Spleen (tissue), 11 donors: ENCODE results near the gene WBP1L. TPM values are rescaled to one million over a fixed set of nuclear protein-coding genes. Genes with fewer than 3 reads are reported as not detected.

Source experiments
- DNase-seq: peaks from one replicate; pipeline ENCODE4 v3.0.0-alpha.2; 2020
- H3K27ac ChIP-seq, 8 donors: fragments of 200-600 bp; sonication (generic) in 7 of 8; 1 replicate in 4 of 8; 2 replicates in 4 of 8; pipeline versions ENCODE4 v1.5.0 to v1.8.0; 2016 to 2021; ENCODE audit warnings: inconsistent platforms in 4 of 8, mild to moderate bottlenecking in 4 of 8, moderate library complexity in 1 of 8
- H3K27me3 ChIP-seq, 7 donors: fragments of 200-600 bp; sonication (generic) in 6 of 7; replicated peaks in 1 of 7; 1 replicate in 4 of 7; 2 replicates in 3 of 7; pipeline versions ENCODE4 v1.5.0 to v1.8.0; 2016 to 2021; ENCODE audit warnings: inconsistent platforms in 3 of 7, mild to moderate bottlenecking in 1 of 7
- H3K36me3 ChIP-seq, 6 donors: fragments of 200-600 bp; sonication (generic) in 5 of 6; 1 replicate in 4 of 6; 2 replicates in 2 of 6; pipeline versions ENCODE4 v1.5.0 to v1.8.0; 2016 to 2021; ENCODE audit warnings: inconsistent platforms in 2 of 6
- H3K4me1 ChIP-seq, 6 donors: fragments of 200-600 bp; sonication (generic) in 5 of 6; 1 replicate in 3 of 6; 2 replicates in 3 of 6; pipeline versions ENCODE4 v1.5.0 to v1.8.0; 2016 to 2021; ENCODE audit warnings: inconsistent platforms in 3 of 6
- H3K4me3 ChIP-seq, 8 donors: fragments of 200-600 bp; sonication (generic) in 7 of 8; 1 replicate in 4 of 8; 2 replicates in 4 of 8; pipeline versions ENCODE4 v1.5.0 to v1.8.0; 2016 to 2021; ENCODE audit warnings: inconsistent platforms in 4 of 8, mild to moderate bottlenecking in 4 of 8, moderate library complexity in 2 of 8
- H3K9me3 ChIP-seq, 8 donors: fragments of 200-600 bp; sonication (generic) in 7 of 8; 1 replicate in 4 of 8; 2 replicates in 4 of 8; pipeline versions ENCODE4 v1.5.0 to v1.8.0; 2016 to 2021; ENCODE audit warnings: inconsistent platforms in 4 of 8
- POLR2A ChIP-seq, 3 donors: fragments of 450-650 bp; IDR thresholded peaks; one replicate each; pipeline ENCODE4 v1.5.1; 2017; ENCODE audit warnings: antibody characterized with exemption in 3 of 3, mild to moderate bottlenecking in 1 of 3
- POLR2AphosphoS5 ChIP-seq, 3 donors: sonication (generic); formaldehyde crosslinking; IDR thresholded peaks; one replicate each; pipeline ENCODE4 v1.5.1; 2017; ENCODE audit warnings: antibody characterized with exemption in 3 of 3
- WGBS, 5 donors: extraction: QIAGEN DNeasy Blood & Tissue Kit in 3 of 5; methylation state at CpG; one replicate each; pipeline versions ENCODE4 v1.1.5 to v1.1.7; 2013 to 2018; 5-methylcytosine and 5-hydroxymethylcytosine counted together
- intact Hi-C: fragments of 100-400 bp; cut with DNase I; formaldehyde crosslinking; loops from one replicate; pipeline ENCODE4 v1.15.0; 2023; ENCODE audit warnings: low total_unique reads
- polyA plus RNA-seq, 3 donors: library from polyadenylated mRNA; stranded (reverse); fragments of 200-250 nt; gene quantifications; one replicate each; pipeline ENCODE4 v1.2.1, GENCODE V29; 2013
- total RNA-seq, 7 donors: library from RNA; depleted of rRNA in 3 of 7; stranded (reverse); fragments of >200 nt in 3 of 7; fragmentation: NEBNext Ultra II Directional in 4 of 7; extraction: Animal tissue kit (Norgen Biotek cat#: 25700) in 4 of 7; gene quantifications; one replicate each; pipeline versions ENCODE4 v1.1.0 to v1.2.1, GENCODE V29; 2016 to 2021
- TF ChIP-seq, protein P1 (sequence below), 11 experiments: fragments of 200-600 bp in 7 of 11; fragments of 450-650 bp in 4 of 11; sonication (generic) in 4 of 11; IDR thresholded peaks in 8 of 11; conservative IDR thresholded peaks in 3 of 11; 1 replicate in 7 of 11; 2 replicates in 4 of 11; pipeline versions ENCODE4 v1.4.0 to v1.8.0; 2016 to 2021; ENCODE audit warnings: antibody characterized with exemption in 11 of 11, inconsistent platforms in 4 of 11, mild to moderate bottlenecking in 1 of 11
- donor health status: healthy with polysubstance abuse.
- donor health status: DM: no; HTN: no; CAD: no; lungs with moderate emphysema.
- donor health status: DM: no; HTN: no; CAD: no.
- donor health status: Bipolar disorder and iron deficiency.
- donor health status: healthy.
- donor health status: DM: no; HTN: no; CAD: no.
- donor health status: DM: yes; HTN: yes; CAD: no.

WBP1L gene
- total and polyA plus RNA-seq, 10 donors, result 15.9 to 149 (median 49.2) TPM

DNA sequence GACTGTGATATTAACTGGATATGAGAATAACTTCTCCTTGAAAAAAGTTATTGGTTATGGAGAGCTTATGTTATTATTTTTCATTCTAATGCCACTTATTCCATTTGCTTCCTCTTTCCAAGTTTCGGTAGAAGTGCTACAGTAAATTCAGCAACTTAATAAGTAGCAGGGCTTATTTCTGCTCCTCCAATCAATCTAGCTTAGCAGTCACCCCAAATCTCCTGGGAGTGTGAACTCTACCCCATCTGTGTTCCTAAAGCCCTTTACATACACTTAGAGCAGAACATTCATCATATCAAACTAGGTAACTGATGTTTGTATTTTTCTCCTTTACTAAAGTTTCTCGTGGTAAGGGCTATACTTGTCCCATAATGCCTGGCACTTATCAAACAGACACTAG is 38.2 kb upstream of the WBP1L start:
- intact Hi-C loops, result no loop called here
- TF ChIP-seq POLR2A (IDR thresholded peaks at IDR 0.05), result no peak
- TF ChIP-seq POLR2AphosphoS5 (IDR thresholded peaks at IDR 0.05), result no peak
- TF ChIP-seq, protein P1, sequence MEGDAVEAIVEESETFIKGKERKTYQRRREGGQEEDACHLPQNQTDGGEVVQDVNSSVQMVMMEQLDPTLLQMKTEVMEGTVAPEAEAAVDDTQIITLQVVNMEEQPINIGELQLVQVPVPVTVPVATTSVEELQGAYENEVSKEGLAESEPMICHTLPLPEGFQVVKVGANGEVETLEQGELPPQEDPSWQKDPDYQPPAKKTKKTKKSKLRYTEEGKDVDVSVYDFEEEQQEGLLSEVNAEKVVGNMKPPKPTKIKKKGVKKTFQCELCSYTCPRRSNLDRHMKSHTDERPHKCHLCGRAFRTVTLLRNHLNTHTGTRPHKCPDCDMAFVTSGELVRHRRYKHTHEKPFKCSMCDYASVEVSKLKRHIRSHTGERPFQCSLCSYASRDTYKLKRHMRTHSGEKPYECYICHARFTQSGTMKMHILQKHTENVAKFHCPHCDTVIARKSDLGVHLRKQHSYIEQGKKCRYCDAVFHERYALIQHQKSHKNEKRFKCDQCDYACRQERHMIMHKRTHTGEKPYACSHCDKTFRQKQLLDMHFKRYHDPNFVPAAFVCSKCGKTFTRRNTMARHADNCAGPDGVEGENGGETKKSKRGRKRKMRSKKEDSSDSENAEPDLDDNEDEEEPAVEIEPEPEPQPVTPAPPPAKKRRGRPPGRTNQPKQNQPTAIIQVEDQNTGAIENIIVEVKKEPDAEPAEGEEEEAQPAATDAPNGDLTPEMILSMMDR (IDR thresholded peaks at IDR 0.05 in 8 of 11, conservative IDR thresholded peaks at IDR 0.05 in 3 of 11), result no peak
- DNase-seq, result no peak
- 54 to 74% (median 62%) methylated on average over 2 of the region's 2 CpGs for WGBS, 5 donors
- Histone ChIP-seq H3K4me3 (no peak overlapping the region), H3K27ac (no peak overlapping the region), H3K36me3 (peaks cover 0 to 4% (median 0%) of the 10 kb centered on the region in 6 donors), H3K4me1 (peaks cover 0 to 40% (median 5%) of the 10 kb centered on the region in 6 donors), H3K27me3 (no peaks in the 10 kb centered on the region), H3K9me3 (no peaks in the 10 kb centered on the region)

GRCh38 chr10:102710609-102711008 is 33.1 kb upstream of the WBP1L start:
- Histone ChIP-seq H3K4me3 (no peak overlapping the region), H3K9me3 (no peaks in the 10 kb centered on the region), H3K27me3 (no peaks in the 10 kb centered on the region), H3K36me3 (no peaks in the 10 kb centered on the region), H3K4me1 (peaks cover 5 to 76% (median 31%) of the 10 kb centered on the region in 6 donors), H3K27ac (peak overlapping the region in 2 of 8 donors; percentile 0 to 7)
- WGBS, 5 donors, result 59 to 73% (median 67%) methylated on average over 4 of the region's 4 CpGs
- intact Hi-C loops, result no loop called here
- TF ChIP-seq, protein P1 (IDR thresholded peaks at IDR 0.05 in 8 of 11, conservative IDR thresholded peaks at IDR 0.05 in 3 of 11), result no peak
- TF ChIP-seq POLR2AphosphoS5 (IDR thresholded peaks at IDR 0.05) (no peak), POLR2A (IDR thresholded peaks at IDR 0.05) (no peak)
- DNase-seq, result no peak

- Histone ChIP-seq H3K9me3 (no peaks in the 10 kb centered on the region), H3K36me3 (no peaks in the 10 kb centered on the region), H3K27ac (peak overlapping the region in 2 of 8 donors; percentile 2 to 6), H3K27me3 (no peaks in the 10 kb centered on the region), H3K4me3 (no peak overlapping the region), H3K4me1 (peaks cover 5 to 78% (median 34%) of the 10 kb centered on the region in 6 donors)
- intact Hi-C loops, result no loop called here
- no peak for TF ChIP-seq POLR2AphosphoS5 (IDR thresholded peaks at IDR 0.05)
- no peak for TF ChIP-seq POLR2A (IDR thresholded peaks at IDR 0.05)
- TF ChIP-seq, protein P1 (IDR thresholded peaks at IDR 0.05 in 8 of 11, conservative IDR thresholded peaks at IDR 0.05 in 3 of 11), result no peak
- no peak for DNase-seq
- WGBS, 5 donors, result 56 to 79% (median 69%) methylated on average over 4 of the region's 4 CpGs
These were observed 31.7 kb upstream of the WBP1L start for GRCh38 chr10:102712089-102712488.

- no peak for DNase-seq
- H3K4me1 ChIP-seq, result peaks cover 5 to 78% (median 33%) of the 10 kb centered on the region in 6 donors
- H3K27ac ChIP-seq, result peak overlapping the region; percentile 66 to 93 (median 88)
- H3K27me3 ChIP-seq, result no peaks in the 10 kb centered on the region
- intact Hi-C loops, result no loop called here
- TF ChIP-seq POLR2A (IDR thresholded peaks at IDR 0.05) (no peak), POLR2AphosphoS5 (IDR thresholded peaks at IDR 0.05) (no peak)
- TF ChIP-seq, protein P1 (IDR thresholded peaks at IDR 0.05 in 8 of 11, conservative IDR thresholded peaks at IDR 0.05 in 3 of 11), result no peak
- WGBS, 5 donors, result 9 to 10% (median 10%) methylated on average over 8 of the region's 8 CpGs
- H3K36me3 ChIP-seq, result no peaks in the 10 kb centered on the region
- no peaks in the 10 kb centered on the region for H3K9me3 ChIP-seq
- peak overlapping the region; percentile 94 to 100 (median 99) for H3K4me3 ChIP-seq
These were observed 30.8 kb upstream of the WBP1L start for GRCh38 chr10:102712843-102713538.
